22Rv1 (cell line): Measurements from ENCODE around the gene SLC4A11.

Source experiments
- H3K27ac ChIP-seq: fragments of 450-650 bp; 2 replicates; pipeline ENCODE4 v1.5.1; 2017
- CTCF ChIP-seq: fragments of 450-650 bp; IDR thresholded peaks from 2 replicates; pipeline ENCODE4 v1.5.1; 2017; ENCODE audit warnings: mild to moderate bottlenecking
- ZFX ChIP-seq: fragments of 450-650 bp; IDR thresholded peaks from 2 replicates; pipeline ENCODE4 v1.6.1; 2017; ENCODE audit warnings: antibody characterized with exemption, borderline replicate concordance

Gene SLC4A11

GRCh38 chr20:3233131-3233990 lies 5.6 kb downstream of the SLC4A11 start:
- TF ChIP-seq CTCF: no peak
- TF ChIP-seq ZFX: no peak
- no peak overlapping the region for H3K27ac ChIP-seq

- TF ChIP-seq ZFX (no peak), CTCF (no peak)
Measured at GRCh38 chr20:3231889-3232588, 7.0 kb downstream of the SLC4A11 start.

GRCh38 chr20:3231116-3231515 lies 7.9 kb downstream of the SLC4A11 start:
- H3K27ac ChIP-seq: no peak overlapping the region
- TF ChIP-seq CTCF: no peak
- no peak for TF ChIP-seq ZFX

More at GRCh38 chr20:3231889-3232588, 7.0 kb downstream of the SLC4A11 start:
- H3K27ac ChIP-seq: 0 out of 2 replicates have a peak overlapping the region, but pooled peaks have one; percentile 5

GRCh38 chr20:3229798-3230197 lies 9.2 kb downstream of the SLC4A11 start:
- TF ChIP-seq CTCF: no peak
- no peak for TF ChIP-seq ZFX
- H3K27ac ChIP-seq: no peak overlapping the region

GRCh38 chr20:3229158-3229557 lies 9.8 kb downstream of the SLC4A11 start:
- TF ChIP-seq CTCF: no peak
- no peak for TF ChIP-seq ZFX
- no peak overlapping the region for H3K27ac ChIP-seq

GRCh38 chr20:3228750-3229032 lies 10.3 kb downstream of the SLC4A11 start:
- no peak overlapping the region for H3K27ac ChIP-seq
- TF ChIP-seq CTCF (no peak), ZFX (no peak)
